Trophoblast cell (in vitro differentiated cells and primary cell): ENCODE results near the gene SIPA1L3.
A peak's percentile ranks its signal among the peaks of the same experiment; 100 is the strongest.

ENCODE experiments used
- DNase-seq, 2 donors: peaks; one replicate each; pipeline ENCODE4 v3.0.0-alpha.2; 2016
- H2AFZ ChIP-seq: 2 replicates; pipeline ENCODE4 v1.6.1; 2013; ENCODE audit warnings: low read length, moderate library complexity, mild to moderate bottlenecking; ENCODE audit not compliant: insufficient read depth, poor library complexity
- H2AK5ac ChIP-seq: 2 replicates; pipeline ENCODE4 v1.6.1; 2013; ENCODE audit warnings: mild to moderate bottlenecking, low read length
- H2BK120ac ChIP-seq: 2 replicates; pipeline ENCODE4 v1.6.1; 2013; ENCODE audit warnings: low read length, mild to moderate bottlenecking, moderate library complexity; ENCODE audit not compliant: insufficient read depth, poor library complexity
- H2BK12ac ChIP-seq: 2 replicates; pipeline ENCODE4 v1.6.1; 2013; ENCODE audit warnings: mild to moderate bottlenecking, low read length, moderate library complexity
- H2BK5ac ChIP-seq: 2 replicates; pipeline ENCODE4 v1.6.1; 2013; ENCODE audit warnings: low read length, low read depth, moderate library complexity, mild to moderate bottlenecking; ENCODE audit not compliant: poor library complexity
- H3K14ac ChIP-seq: 2 replicates; pipeline ENCODE4 v1.6.1; 2013; ENCODE audit warnings: mild to moderate bottlenecking, low read length
- H3K18ac ChIP-seq: 2 replicates; pipeline ENCODE4 v1.6.1; 2013; ENCODE audit warnings: mild to moderate bottlenecking, low read length
- H3K23ac ChIP-seq: 2 replicates; pipeline ENCODE4 v1.6.1; 2013; ENCODE audit warnings: low read length
- H3K27ac ChIP-seq: 2 replicates; pipeline ENCODE4 v1.5.1; 2013; ENCODE audit warnings: low read depth, mild to moderate bottlenecking, inconsistent platforms, low read length, moderate library complexity
- H3K27me3 ChIP-seq: 2 replicates; pipeline ENCODE4 v1.6.1; 2013; ENCODE audit warnings: inconsistent platforms, mild to moderate bottlenecking, low read length, moderate library complexity; ENCODE audit not compliant: insufficient read depth
- H3K36me3 ChIP-seq, 2 experiments: 1 replicate in 1 of 2; 2 replicates in 1 of 2; pipeline ENCODE4 v1.6.1; 2013; ENCODE audit warnings: low read length in 2 of 2, mild to moderate bottlenecking in 2 of 2, moderate library complexity in 1 of 2; ENCODE audit not compliant: insufficient read depth in 2 of 2, control insufficient read depth in 1 of 2
- H3K4ac ChIP-seq: 2 replicates; pipeline ENCODE4 v1.6.1; 2013; ENCODE audit warnings: low read depth, mild to moderate bottlenecking, low read length, moderate library complexity
- H3K4me1 ChIP-seq, 2 experiments: 1 replicate in 1 of 2; 2 replicates in 1 of 2; pipeline ENCODE4 v1.6.1; 2013; ENCODE audit warnings: low read length in 2 of 2, mild to moderate bottlenecking in 2 of 2, moderate library complexity in 1 of 2; ENCODE audit not compliant: insufficient read depth in 2 of 2, control insufficient read depth in 1 of 2
- H3K4me2 ChIP-seq: 2 replicates; pipeline ENCODE4 v1.6.1; 2013; ENCODE audit warnings: inconsistent platforms, mild to moderate bottlenecking, low read length, moderate library complexity
- H3K4me3 ChIP-seq: 2 replicates; pipeline ENCODE4 v1.5.1; 2013; ENCODE audit warnings: mild to moderate bottlenecking, low read depth, low read length, inconsistent platforms
- H3K79me1 ChIP-seq: one replicate; pipeline ENCODE4 v1.6.1; 2013; ENCODE audit warnings: low read length
- H3K79me2 ChIP-seq: 2 replicates; pipeline ENCODE4 v1.6.1; 2013; ENCODE audit warnings: low read length, mild to moderate bottlenecking; ENCODE audit not compliant: control insufficient read depth, insufficient read depth, poor library complexity
- H3K9ac ChIP-seq: 2 replicates; pipeline ENCODE4 v1.6.1; 2013; ENCODE audit warnings: mild to moderate bottlenecking, low read length
- H3K9me3 ChIP-seq: 2 replicates; pipeline ENCODE4 v1.6.1; 2013; ENCODE audit warnings: low read depth, mild to moderate bottlenecking, control low read depth, inconsistent platforms, low read length; ENCODE audit not compliant: insufficient read depth
- H4K12ac ChIP-seq: 2 replicates; pipeline ENCODE4 v1.6.1; 2013; ENCODE audit warnings: low read depth, mild to moderate bottlenecking, low read length, moderate library complexity
- H4K8ac ChIP-seq: 2 replicates; pipeline ENCODE4 v1.6.1; 2013; ENCODE audit warnings: low read depth, mild to moderate bottlenecking, low read length, moderate library complexity
- H4K91ac ChIP-seq: one replicate; pipeline ENCODE4 v1.6.1; 2013; ENCODE audit warnings: low read depth, mild to moderate bottlenecking, low read length, moderate library complexity
- WGBS: extraction: QIAGEN DNeasy Blood & Tissue Kit; methylation state at CpG from one replicate; pipeline ENCODE4 v1.1.7; 2013; ENCODE audit warnings: missing lambda C conversion rate; ENCODE audit not compliant: insufficient read length, insufficient coverage; ENCODE audit errors: extremely low coverage; 5-methylcytosine and 5-hydroxymethylcytosine counted together

Gene SIPA1L3

DNA sequence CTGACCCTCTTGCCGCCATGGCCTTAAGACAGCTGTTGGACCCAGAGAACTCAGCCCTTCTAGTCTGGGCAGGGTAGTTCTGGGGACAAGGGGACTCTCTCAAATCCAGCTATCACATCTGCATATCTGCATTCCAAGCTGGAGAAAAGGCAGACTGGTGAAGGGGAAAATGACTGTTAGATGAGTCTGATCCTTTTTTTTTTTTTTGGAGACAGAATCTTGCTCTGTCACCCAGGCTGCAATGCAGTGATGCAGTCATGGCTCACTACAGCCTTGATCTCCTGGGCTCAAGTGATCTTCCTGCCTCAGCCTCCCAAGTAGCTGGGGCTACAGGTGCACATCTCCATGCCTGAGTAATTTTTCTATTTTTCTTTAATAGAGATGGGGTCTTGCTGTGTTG, 114.3 kb downstream of the SIPA1L3 start:
- WGBS, result no CpG with 5 or more reads among the region's 1 CpG
- H3K27ac ChIP-seq, result no peak overlapping the region

DNA sequence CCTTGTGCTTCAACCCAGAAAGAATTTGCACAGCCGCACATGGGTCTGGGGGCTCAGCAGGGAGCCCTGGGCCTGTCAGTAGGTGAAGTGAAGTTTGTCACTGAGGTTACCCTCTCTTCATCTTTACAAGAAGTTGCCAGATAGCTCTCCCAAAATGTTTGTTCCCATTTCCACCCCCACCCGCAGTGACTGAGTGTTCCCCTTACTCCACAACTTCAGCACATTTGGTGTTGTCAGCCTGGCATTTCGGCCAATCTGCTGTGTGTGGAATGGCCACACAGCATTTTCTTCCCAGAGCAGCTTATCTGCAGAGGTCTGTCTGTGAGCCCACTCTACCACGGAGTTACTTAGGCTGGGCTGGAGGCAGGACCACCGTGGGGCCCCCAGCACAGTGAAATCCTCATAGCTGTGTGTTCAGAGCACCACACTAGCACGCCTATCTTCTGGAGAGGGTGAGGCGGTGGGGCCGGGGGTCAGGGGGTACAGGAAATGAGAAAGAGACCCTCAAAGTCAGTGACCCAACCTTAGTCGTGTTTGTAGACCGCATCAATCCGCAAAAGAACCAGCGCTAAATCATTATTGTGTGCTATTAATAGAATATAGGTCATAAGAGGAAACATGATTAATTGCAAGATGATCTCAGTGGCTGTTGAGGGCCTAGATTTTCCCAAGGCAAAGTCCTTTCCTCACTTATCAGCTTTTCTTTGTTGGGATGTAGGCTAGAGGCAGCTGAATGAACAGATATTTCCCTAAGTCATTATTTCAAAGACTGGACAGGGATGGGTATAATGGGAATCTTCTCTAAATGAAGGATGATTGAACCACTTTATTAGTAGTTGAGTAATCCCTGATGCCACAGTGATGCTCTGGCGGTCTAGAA, 116.0 kb downstream of the SIPA1L3 start:
- H3K79me1 ChIP-seq, result peaks cover 6% of the 10 kb centered on the region
- H3K4me1 ChIP-seq, result peaks cover 13 to 19% of the 10 kb centered on the region in 2 experiments
- peaks cover 2% of the 10 kb centered on the region for H3K9me3 ChIP-seq
- H3K18ac ChIP-seq, result no peak overlapping the region
- no peak for DNase-seq
- no peak overlapping the region for H2BK120ac ChIP-seq
- no peak overlapping the region for H2AK5ac ChIP-seq
- no peak overlapping the region for H4K8ac ChIP-seq
- H2BK12ac ChIP-seq, result no peak overlapping the region
- no peak overlapping the region for H3K4me3 ChIP-seq
- no peak overlapping the region for H4K91ac ChIP-seq
- H3K9ac ChIP-seq, result no peak overlapping the region
- H3K36me3 ChIP-seq, result no peaks in the 10 kb centered on the region
- no peak overlapping the region for H3K14ac ChIP-seq
- no peak overlapping the region for H2AFZ ChIP-seq
- no CpG with 5 or more reads among the region's 13 CpGs for WGBS
- H3K23ac ChIP-seq, result no peak overlapping the region
- peaks cover 1% of the 10 kb centered on the region for H3K79me2 ChIP-seq
- no peak overlapping the region for H3K27ac ChIP-seq
- no peaks in the 10 kb centered on the region for H3K27me3 ChIP-seq
- H2BK5ac ChIP-seq, result no peak overlapping the region
- H4K12ac ChIP-seq, result no peak overlapping the region
- no peak overlapping the region for H3K4ac ChIP-seq
- no peak overlapping the region for H3K4me2 ChIP-seq

More for the DNA sequence above, 114.3 kb downstream of the SIPA1L3 start:
- Histone ChIP-seq H2BK12ac (no peak overlapping the region), H4K91ac (no peak overlapping the region), H3K18ac (no peak overlapping the region), H4K12ac (no peak overlapping the region), H3K4me3 (no peak overlapping the region), H4K8ac (no peak overlapping the region), H3K4me2 (no peak overlapping the region), H3K14ac (no peak overlapping the region), H2BK120ac (no peak overlapping the region), H3K36me3 (no peaks in the 10 kb centered on the region), H2AK5ac (no peak overlapping the region), H3K27me3 (no peaks in the 10 kb centered on the region), H2BK5ac (no peak overlapping the region), H3K9ac (no peak overlapping the region), H2AFZ (no peak overlapping the region), H3K23ac (no peak overlapping the region), H3K4ac (no peak overlapping the region), H3K79me2 (peaks cover 1% of the 10 kb centered on the region), H3K79me1 (peaks cover 6% of the 10 kb centered on the region), H3K4me1 (peaks cover 13 to 19% of the 10 kb centered on the region in 2 experiments), H3K9me3 (peaks cover 2% of the 10 kb centered on the region)
- DNase-seq, result no peak

GRCh38 chr19:38023671-38024541, 116.9 kb downstream of the SIPA1L3 start:
- H3K23ac ChIP-seq, result no peak overlapping the region
- H3K27me3 ChIP-seq, result no peaks in the 10 kb centered on the region
- H2BK12ac ChIP-seq, result peak overlapping the region; percentile 61
- H2BK5ac ChIP-seq, result no peak overlapping the region
- no peak overlapping the region for H4K12ac ChIP-seq
- 100% methylated on average over 3 of the region's 12 CpGs for WGBS
- H2AK5ac ChIP-seq, result no peak overlapping the region
- peak overlapping the region; percentile 26 for H4K91ac ChIP-seq
- H2BK120ac ChIP-seq, result no peak overlapping the region
- peaks cover 13 to 19% of the 10 kb centered on the region in 2 experiments for H3K4me1 ChIP-seq
- H3K4ac ChIP-seq, result no peak overlapping the region
- H3K4me3 ChIP-seq, result no peak overlapping the region
- H3K36me3 ChIP-seq, result no peaks in the 10 kb centered on the region
- H3K4me2 ChIP-seq, result no peak overlapping the region
- no peak for DNase-seq
- H3K27ac ChIP-seq, result peak overlapping the region; percentile 21
- peaks cover 2% of the 10 kb centered on the region for H3K9me3 ChIP-seq
- H3K14ac ChIP-seq, result no peak overlapping the region
- peaks cover 1% of the 10 kb centered on the region for H3K79me2 ChIP-seq
- H3K18ac ChIP-seq, result no peak overlapping the region
- no peak overlapping the region for H2AFZ ChIP-seq
- peaks cover 6% of the 10 kb centered on the region for H3K79me1 ChIP-seq
- H4K8ac ChIP-seq, result no peak overlapping the region
- no peak overlapping the region for H3K9ac ChIP-seq

DNA sequence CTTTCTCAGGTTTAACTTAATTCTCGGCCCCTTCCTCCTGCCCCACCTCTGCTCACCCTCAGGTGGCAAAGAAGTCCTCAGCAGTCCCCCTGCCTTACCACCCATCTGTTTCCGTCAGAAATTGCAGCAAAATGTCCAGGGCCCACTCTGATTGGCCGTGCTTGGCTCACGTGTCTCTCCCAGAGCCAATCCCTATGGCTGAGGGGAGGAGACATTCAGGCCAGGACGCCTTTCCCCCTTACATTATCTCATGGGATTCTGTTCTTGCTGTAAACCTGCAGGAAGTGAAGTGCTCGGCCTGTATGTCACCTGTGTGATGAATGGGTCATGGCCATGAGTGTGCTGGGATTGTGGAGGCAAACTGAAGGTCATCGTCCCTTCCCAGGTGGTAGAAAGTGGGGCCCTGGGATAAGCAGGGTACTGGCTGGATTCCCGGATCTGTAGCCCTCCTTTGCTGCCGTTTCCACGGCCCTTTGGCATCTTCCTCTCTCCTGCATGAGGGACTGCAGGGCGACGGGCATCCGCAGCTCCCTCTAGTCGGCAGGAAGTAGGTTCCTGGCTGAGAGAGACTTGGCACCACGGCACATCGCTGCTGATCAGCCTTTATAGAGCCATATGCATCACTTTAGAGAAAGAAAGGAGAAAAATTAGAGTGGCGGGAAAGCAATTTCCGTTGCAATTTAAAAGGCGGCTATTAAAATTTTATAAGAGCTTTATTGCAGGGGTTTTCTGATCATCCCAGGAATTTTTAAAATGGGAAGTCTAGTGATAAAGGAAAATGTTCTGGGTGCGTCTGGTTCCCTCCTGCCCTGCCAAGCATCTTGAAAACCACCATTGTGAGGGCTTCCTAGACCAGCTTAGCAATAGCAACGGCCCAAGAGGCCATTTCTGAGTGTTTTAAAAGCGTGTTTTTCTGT, 118.2 kb downstream of the SIPA1L3 start:
- Histone ChIP-seq H3K4me3 (no peak overlapping the region), H2AK5ac (no peak overlapping the region), H3K18ac (peak overlapping the region; percentile 13), H3K4me1 (peaks cover 13 to 19% of the 10 kb centered on the region in 2 experiments), H4K91ac (no peak overlapping the region), H3K27me3 (no peaks in the 10 kb centered on the region), H3K27ac (peak overlapping the region; percentile 21), H3K23ac (no peak overlapping the region), H3K79me1 (peaks cover 6% of the 10 kb centered on the region), H3K9me3 (peaks cover 2% of the 10 kb centered on the region), H3K79me2 (peaks cover 1% of the 10 kb centered on the region), H3K36me3 (no peaks in the 10 kb centered on the region), H3K14ac (no peak overlapping the region), H3K4me2 (no peak overlapping the region), H3K4ac (no peak overlapping the region), H4K8ac (peak overlapping the region; percentile 8), H3K9ac (no peak overlapping the region), H2BK12ac (no peak overlapping the region), H2BK120ac (no peak overlapping the region), H4K12ac (no peak overlapping the region), H2AFZ (no peak overlapping the region), H2BK5ac (no peak overlapping the region)
- no peak for DNase-seq
- WGBS, result no CpG with 5 or more reads among the region's 22 CpGs
